ENCODE measurements around the gene IL17B.

The IL17B gene

DNA sequence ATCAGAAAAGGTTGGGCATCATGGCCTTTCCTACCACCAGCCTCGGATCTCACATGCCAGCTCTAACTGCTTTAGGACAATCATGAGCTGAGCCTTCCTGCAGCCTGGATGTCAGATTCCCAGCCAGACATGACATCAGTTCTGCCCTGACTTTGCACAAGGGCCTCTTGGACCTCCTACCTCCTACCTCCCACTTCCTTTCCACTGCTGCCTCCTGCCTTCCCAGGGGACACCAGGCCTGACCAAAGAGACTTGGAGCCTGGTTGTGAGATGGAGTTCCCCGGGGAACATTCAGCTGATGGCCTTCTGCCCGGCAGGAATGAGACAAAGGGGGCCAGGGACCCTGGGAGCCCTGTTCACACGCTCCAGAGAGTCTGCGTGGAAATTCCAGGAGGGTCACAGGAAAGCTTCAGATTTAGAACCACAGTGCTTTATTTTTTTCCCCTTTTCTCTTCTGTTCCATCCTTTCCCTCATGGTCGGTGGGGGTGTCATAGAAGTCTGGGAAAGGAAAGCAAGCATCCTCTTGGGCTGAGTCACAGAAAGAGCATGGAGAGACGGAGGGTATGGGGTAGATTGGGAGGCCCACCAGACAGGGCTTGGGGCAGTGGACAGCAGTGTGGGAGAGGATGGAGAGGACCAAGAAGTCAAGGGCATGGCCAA is 35.4 kb upstream of the IL17B start:
- no peak for DNase-seq (ENCODE audit: low read depth)

DNA sequence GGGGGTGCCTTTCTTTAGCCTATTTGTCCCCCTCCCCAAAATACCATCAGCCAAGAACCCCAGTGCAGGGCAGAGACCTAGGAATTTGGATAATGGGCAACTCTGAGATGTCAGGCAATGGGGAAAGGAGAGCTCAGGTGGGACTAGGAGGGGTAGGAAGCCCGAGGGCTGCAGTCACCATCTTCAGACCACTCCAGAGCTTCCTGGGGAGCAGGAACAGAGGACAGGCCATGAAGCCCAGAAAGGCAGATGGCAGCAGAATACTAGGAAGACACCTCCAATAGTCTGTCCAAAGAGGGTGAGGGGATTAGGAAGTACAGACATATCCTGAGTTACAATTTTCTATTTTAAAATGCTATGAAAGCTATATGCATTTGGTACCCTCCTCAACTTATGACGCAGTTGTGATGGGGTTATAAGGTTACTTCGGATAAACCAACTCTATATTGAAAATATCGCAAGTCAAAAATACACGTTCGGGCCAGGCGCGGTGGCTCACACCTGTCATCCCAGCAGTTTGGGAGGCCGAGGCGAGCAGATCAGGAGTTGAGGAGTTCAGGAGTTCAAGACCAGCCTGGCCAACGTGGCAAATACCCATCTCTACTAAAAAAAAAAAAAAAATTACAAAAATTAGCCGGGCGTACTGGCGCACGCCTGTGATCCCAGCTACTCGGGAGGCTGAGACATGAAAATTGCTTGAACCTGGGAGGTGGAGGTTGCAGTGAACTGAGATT is 34.6 kb upstream of the IL17B start:
- no peak for DNase-seq (ENCODE audit: low read depth)

DNA sequence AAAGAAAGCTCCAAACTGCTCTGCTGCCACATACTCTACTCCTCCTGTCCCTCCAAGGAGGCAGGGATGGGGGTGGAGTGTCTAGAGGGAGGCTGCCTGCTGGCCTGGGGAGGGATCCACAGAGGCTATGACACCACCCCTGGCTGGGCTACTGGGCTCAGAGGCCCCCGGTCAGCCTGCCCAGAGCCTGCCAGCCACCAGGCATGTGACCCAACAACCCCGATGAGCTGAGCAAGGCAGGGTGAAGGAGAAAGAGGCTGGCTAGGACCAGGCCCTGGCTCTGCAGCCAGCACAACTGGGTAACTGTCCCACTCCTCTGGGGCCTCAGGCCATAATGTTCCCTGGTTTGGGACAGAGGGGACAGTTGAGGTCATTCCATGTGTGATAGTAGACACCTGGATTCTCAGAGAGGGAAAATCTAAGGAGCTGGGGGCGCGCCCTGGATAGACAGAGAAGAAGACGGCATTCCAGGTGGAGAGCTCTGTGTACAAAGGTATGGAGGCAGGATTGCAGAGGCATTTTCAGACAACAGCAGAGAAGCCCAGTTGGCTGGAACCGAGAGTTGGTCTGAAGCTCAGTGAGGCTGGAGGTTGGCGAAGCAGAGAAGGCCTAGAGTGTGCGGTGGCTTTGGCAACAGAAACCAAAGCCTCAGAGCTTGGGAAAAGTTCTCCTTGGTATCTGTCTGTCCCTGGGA is 33.8 kb upstream of the IL17B start:
- DNase-seq (ENCODE audit: low read depth) = no peak

DNA sequence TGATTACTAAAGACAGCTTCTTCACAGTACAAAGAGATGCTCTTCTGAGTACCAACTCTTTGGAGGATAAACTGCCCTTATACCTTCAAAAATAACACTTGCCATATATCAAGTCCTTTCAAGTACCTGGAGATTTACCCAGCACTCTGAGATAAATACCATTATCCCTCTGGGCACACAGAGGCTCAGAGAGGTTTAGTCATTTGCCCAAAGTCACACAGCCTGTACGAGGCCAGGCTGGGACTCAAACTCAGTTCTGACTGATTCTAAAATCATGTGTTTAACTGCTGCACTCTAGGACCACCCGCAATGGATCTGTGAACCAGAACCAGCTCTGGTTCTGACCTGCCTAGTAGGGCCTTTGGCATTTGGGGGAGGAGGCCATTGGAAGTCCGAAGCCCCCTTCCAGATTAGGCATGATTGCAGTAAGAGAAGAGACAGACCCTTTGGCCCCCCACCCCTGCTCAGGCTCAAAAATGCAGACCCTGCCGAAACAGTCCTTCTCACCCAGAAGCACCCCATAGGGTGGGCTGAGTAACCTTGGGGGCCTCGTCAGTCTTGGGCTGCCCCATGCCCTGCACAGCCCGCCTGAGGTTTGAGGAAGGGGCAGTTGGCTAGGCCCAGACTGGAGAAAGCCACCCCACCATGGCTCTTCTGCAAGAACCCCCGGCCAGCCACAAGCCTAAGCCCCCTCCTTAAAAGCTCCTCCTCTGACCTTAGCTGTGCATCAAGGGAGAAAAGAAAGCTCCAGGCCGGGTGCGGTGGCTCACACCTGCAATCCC is 32.8 kb upstream of the IL17B start:
- DNase-seq (ENCODE audit: low read depth) = no peak

DNA sequence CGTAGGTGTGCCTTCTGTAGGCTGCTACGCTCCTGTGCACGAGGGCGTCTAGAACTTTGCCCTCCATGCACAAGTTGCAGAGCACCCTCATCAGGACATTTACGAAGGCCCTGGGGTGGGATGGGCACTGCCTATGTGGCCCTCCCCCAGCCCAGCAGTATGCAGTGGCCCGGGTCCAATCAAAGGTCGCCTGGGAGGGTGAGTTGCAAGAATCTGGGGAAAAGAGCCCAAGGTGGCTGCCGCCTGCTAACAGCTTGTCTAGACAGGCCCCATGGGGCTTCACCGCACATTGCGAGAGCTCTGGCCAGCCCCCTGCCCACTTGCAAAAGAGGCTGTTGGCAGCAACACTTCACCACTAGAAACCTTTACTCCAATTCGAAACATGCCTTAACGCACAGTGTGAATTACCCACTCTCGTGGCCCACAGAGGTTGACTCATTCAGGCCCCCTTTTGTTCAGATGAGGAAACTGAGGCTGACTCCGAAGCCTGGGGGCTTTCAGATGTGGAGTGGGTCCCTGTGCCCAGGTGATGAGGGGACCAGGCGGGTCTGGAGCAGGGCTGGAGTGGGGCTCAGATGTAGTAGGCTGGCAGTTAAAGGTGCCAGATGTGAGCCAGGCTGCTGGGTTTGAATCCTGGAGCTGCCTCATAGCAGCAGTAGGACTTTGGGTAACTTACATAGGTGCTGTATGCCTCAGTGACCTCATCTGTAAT is 31.8 kb upstream of the IL17B start:
- DNase-seq (ENCODE audit: low read depth) = no peak

DNA sequence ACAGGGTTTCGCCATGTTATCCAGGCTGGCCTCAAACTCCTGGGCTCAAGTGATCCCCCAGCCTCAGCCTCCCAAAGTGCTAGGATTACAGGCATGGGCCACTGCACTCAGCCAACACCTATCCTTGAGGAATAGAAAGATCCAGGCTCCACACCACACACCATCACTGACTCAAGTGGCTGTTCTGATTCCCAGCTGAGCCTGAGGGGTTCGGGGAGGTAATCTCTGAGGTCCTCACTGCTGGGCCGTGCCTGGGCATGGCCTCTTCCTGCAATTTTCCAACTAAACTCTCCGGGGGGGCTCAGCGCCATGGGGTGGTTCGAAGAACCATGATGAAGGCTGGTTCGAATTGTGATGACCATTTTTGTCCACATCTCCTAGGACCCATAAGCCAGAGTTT is 31.0 kb upstream of the IL17B start:
- no peak for DNase-seq (ENCODE audit: low read depth)

DNA sequence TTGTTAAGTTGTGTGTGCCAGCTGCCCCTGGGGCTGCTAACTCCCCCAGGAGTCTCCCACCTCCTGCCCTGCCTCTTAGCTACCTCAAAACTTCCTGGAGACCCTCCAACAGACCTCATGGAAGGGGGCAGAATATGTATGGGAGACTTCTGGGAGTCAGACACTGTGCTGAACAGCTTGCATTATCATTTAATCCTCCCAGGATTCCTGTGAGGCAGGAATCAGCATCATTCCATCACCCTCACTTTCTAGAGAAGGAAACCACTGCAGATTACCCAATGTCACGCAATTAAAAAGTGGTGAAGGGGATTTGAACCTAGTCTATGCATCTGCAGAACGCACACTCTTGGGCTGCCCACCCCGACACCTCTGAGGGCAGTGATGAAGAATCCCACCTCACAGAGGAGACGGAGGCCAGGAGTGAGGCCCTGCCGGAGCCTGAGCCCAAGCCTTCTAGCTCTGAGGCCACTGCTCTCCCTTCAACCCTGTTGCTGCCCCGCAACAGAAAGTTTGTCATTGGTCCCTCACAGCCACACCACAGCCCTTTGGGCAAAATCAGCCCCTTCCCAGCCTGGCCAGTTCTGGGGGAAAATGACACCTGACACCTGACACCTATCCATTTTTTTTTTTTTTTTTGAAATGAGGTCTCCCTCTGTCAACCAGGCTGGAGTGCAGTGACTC is 30.3 kb upstream of the IL17B start:
- DNase-seq (ENCODE audit: low read depth) = no peak

DNA sequence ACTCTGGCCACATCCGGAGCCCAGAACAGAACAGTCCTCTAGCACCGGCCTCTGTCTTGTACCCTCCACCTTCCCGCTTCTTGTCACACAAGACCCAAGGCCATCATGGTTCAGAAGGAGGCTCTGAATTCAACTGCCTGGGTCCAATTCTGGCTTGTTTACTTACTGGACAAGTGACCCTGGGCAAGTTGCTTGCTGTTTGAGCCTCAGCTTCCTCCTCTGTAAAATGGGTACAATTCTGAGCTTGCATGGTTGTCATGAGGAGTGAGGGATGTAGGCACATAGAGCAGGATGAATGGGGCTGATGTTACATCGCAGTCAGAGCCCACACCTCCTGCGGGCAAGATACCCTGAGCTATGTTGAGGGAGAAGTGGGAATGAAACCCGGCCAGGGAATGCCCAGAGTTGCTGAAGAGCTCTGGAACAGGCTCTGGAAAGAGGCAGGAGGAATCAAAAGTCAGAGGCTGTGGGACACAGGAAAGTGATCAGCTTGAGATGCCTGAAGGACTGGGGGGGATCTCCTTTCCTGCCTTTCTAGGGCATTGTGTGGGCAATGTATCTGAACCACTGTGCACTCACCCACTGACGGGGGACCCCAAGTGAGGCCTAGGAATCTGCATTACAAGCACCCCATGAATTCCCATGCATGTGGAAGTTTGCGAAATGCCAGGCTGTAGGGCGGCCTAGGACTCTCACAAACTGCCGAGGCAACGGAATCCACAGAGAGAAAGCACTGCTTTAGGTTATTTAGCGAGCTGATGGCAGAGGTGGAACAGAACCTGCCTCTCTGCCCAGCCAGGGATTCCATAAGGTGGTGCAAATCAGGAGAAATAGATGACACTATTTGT is 29.4 kb upstream of the IL17B start:
- no peak for DNase-seq (ENCODE audit: low read depth)

DNA sequence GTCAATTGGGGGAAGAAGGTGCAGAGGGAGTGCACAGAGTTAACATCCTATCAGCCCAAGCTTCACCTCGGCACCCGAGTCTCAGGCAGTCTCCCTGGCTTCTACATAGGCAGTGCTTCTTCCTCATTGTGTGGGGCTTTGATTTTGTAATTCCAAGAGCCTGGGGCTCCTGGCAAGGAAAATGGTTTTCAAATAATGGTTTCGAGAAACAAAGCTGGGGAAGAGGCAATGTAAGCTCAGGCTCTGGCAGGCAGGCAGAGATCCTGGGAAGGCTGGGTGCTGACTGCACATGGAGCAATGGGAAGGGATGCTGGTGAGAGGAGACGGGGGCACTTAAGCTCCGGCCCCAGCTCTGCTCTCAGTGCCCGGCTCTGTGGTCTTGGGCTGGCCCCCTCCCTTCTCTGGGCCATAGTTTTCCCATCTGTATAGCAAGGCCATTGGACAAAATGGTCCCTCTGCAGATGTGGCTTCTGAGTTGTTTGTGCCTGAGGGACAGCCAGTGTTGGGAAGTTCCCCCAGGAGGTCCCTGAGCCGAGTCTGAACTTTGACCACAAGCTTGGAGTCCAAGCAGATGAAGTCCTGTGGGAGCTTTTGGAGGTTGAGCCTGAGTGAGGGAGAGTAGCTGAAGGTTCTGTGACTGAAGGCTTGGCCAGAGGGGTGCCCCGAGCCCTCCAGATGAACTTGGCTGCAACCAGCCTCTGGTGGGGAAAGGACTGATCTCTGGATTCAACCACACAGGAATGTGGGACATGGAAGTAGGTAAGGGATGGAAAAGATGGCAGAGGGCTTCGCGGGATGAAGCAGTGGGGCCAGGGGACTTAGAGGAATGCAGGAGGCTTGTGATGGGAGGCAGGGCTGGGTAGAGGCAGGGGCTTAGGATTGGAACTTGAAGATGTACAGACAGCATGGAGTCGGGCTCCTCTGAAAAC is 28.5 kb upstream of the IL17B start:
- no peak for DNase-seq (ENCODE audit: low read depth)

DNA sequence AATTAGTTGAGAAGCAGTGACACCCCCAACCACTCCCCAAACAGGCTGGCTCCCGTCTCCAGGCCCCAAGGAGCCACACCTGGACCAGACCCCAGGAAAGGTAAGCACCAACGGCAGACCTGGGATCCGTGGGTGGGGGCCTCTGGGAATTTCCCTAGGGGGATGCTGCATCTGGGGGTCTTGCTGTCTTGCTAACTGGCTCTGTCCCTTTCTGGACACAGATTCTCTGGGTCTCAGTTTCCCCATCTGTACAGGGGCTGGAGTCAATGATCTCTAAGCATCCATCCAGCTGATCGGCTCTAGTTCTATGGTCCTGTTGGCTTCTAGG is 27.9 kb upstream of the IL17B start:
- no peak for DNase-seq (ENCODE audit: low read depth)

DNA sequence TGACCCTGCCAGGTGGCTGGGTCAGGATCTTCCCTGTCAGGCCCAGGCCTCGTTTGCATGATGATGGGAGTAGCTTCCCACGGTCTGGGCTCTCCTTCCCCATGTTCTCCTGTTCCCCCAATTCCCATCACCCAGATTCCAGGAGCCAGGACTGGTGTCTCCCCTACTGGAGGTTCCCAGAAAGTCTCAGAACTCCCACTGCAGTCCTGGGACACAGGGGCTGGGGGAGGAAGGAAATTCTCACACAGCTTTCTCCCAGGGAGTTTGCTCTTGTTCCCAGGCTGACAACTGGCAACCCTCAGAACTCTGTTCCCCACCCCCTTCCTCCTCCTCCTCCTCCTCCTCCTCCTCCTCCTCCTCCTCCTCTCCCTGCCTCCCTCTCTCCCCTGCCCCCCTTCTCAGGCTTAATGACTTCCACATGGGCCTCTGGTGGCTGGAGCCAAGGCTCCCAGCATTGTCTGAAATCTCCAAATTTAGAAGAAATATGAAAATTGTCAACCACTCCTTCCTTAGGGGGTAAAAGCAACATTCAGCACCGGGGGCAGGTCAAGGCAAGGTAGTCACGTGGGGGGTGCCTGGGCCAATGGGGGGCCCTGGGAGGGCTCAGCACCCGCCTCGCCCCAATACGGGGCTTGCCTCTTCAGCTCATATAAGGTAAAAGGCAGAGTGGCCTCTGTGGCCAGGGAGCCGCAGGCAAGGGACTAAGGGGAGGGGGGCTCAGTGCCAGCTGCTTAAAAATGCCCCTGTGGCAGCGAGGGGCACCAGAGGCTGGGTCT is 27.3 kb upstream of the IL17B start:
- DNase-seq (ENCODE audit: low read depth) = peak; percentile 69

DNA sequence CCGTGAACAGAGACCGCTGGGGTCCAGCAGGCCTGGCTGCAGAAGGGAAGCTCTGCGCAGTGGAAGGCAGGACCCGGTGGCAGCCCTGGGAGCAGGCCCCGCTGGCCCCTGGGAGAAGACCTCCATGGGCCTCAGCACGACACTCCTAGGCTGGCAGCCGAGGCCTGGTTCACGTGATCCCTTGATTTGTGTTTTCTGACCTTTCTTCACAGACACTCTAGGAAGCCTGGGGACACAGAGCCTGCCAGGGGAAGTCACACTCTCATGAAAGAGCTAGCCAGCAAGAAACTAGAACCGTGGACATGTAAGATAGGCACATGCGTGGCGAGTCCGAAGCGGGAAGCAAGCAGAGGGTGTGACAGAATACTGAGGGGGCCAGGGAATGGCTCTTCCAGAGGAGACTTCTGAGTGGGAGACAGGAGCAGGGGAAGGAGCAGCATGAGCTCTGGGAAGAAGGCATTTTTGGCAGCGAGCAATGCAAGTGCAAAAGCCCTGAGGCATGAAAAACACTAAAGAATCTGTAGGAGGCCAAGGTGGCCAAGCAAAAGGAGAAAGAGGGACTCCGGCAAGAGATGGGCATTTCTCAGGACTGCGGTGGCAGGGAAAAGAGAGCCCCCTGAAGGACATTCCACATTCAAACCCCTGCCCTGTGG is 26.6 kb upstream of the IL17B start:
- no peak for DNase-seq (ENCODE audit: low read depth)

DNA sequence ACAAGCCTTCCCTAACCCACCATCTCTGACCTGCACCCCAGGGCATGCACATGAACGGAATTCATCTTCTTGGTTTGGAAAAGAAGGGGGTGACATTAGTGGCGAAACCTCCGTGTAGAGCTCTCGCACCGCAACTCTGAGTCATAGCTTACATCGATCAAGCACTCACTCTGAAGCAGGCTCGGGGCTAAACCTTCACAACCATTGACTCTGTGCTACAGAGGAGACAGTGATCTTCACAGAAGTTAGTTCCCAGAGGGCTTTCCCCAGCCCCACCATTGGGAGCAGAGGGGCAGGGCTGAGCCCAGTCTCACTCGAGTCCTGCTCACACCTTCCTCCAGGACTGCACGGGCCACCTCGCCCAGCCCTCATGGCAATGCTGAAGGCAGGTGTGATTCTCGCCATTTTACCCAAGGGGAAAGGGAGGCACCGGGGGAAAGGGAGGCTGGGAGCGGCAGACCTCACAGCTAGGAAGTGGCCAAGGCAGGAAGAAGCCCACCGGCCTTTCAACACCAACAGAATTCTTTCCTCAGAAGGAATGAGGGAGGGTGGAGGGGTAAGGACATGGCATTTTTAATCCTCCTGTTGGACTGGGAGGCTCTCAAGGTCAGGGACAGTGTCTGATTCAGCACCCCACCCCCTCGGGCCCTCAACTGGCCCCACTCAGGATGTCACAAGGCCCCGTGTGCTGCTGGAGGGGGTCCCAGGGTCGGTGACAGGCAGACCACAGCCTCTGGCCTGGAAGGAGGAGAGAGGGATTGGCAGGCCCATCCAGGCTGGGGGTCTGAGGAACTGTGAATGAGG is 25.9 kb upstream of the IL17B start:
- peak; percentile 93 for DNase-seq (ENCODE audit: low read depth)

DNA sequence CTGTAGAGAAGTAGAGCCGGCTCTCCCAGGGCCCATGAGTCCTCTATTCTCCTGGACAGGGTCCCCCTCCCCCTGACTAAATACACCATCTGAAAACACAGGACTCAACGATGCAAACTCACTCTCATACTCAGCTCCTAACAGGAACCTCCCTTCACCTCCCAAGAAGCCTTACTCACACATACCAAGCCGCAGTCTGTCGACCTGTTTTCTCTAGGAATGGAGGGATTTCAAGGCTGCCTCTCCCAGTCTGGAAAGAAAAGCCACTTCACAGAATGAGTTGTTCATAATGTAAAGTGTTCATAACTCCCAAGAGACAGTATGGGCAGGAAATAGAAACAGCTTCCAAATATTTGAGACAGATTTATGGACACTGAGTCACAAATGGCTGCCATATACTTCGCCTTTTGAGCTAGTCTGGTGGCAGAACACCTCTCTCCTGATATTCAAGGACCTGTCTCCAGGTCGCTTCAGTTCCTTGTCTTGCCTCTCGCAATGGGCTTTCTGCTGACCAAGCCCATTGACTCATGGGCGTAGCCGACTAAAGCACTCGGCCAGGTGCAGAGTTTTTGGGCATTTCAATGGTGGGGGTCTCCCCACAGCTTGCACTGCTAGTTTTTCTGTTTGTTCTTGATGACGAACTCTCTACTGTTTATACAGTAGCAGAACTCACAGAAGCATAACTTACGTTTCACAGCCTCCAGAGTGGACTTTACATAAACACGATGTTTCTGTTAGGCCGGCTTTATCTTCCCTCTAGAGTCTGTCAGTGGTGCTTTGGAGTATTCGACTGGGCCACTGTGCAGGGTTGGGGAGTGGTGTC is 25.0 kb upstream of the IL17B start:
- DNase-seq (ENCODE audit: low read depth) = peak; percentile 79

DNA sequence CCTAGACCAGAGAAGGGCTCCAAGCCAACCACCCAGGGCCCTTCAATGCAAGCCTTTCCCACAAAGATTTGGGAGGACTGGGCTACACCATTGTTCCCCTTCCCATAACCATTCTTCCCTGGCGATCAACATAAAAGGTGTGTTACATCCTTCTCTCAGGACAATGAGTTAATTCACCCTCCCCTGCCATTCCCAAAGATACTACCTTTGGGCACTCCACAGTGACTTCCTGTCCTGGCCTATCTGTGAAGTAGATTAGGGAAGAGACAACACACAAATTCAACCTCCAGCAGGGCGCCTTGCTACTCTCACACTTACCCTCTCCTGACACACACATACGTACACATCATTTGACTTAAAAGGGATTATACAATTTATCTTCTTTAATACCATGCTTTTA is 23.2 kb upstream of the IL17B start:
- no peak for DNase-seq (ENCODE audit: low read depth)

DNA sequence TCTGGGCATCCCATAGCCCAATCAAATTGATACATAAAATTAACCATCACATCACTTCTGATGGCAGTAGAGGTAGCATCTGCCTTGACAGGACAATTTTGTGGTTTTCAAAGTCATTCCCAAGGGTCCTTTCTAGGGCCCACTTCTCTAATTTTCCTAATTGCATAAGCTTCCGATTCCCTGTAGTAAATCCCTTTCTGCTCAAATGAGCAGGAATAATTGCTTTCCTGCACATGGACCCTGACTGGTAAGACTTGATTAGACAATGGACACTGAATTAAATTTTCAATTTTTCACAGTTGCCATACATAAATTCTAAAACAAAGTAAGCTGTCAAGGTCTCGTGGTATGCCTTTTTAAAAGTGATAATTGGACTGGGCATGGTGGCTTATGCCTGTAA is 22.0 kb upstream of the IL17B start:
- DNase-seq (ENCODE audit: low read depth) = no peak

All from iris pigment epithelial cell (primary cell).